AG04450 (cell line): Measurements from ENCODE around the gene TMEM9. TPM values are rescaled to one million over a fixed set of nuclear protein-coding genes. Genes with fewer than 3 reads are reported as not detected.

ENCODE experiments used
- CTCF ChIA-PET: fragments of 300-600, 350-600 bp; formaldehyde crosslinking; extraction: SDS; loops from one replicate; lab custom pipeline; 2022; ENCODE audit warnings: antibody characterized with exemption, inconsistent platforms; lab: Charles Lee
- POLR2A ChIA-PET: fragments of 350-600 bp; formaldehyde crosslinking; extraction: SDS; loops from one replicate; lab custom pipeline; 2021; ENCODE audit warnings: antibody characterized with exemption, inconsistent platforms; lab: Yijun Ruan, JAX
- DNase-seq: peaks from one replicate; pipeline ENCODE4 v3.0.0-alpha.2; 2011; ENCODE audit warnings: low read depth, low spot score
- H3K27ac ChIP-seq: one replicate; pipeline ENCODE4 v1.5.1; 2012; ENCODE audit warnings: low read depth, low read length, control low read depth
- H3K27me3 ChIP-seq: one replicate; pipeline ENCODE4 v1.6.0; 2012; ENCODE audit warnings: low read length; ENCODE audit not compliant: control insufficient read depth, insufficient read depth
- H3K4me3 ChIP-seq: 2 replicates; pipeline ENCODE4 v1.5.1; 2011; ENCODE audit warnings: mild to moderate bottlenecking, low read depth, low read length, control low read depth
- H3K9me3 ChIP-seq: 2 replicates; pipeline ENCODE4 v1.5.1; 2012; ENCODE audit warnings: low read length; ENCODE audit not compliant: control insufficient read depth, insufficient read depth
- polyA plus RNA-seq: library from polyadenylated mRNA; depleted of rRNA; stranded (reverse); fragments of >200 nt; gene quantifications from 2 replicates; pipeline ENCODE4 v1.2.3, GENCODE V29; 2011
- TF ChIP-seq, protein P1 (sequence below): IDR thresholded peaks from 2 replicates; pipeline ENCODE4 v1.5.1; 2011; ENCODE audit warnings: low read depth, low read length, control low read depth, inconsistent platforms

The TMEM9 gene
- polyA plus RNA-seq, 1 experiment = 81.7 TPM

DNA sequence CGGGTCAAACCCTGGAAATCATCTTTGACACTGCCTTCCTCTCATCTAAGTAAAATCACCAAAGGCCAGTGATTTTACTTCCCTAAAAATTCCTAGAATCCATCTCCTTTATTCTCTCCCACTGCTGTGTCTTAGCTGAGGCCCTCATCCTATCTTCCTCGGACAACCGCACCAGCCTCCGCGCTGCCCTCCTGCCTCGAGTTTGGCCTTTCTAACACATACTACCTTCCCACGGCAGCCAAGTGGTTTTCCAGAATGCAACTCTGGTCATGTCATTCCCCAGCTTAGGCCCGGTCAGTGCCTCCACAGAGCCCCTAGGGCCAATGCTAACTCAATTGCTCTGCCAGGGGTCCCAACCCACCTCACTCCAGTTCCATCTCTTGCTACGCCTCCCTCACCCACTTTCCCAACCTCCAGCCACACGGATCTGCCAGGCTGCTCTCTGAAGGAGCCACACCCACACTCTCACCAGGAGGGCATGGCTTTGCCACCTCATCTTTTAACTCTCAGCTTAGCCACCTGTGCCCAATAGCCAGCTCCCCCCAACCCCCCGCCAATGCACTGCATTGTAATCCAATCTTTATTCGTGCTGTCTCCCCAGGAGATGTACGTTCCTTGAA is 6.8 kb downstream of the TMEM9 start:
- CTCF ChIA-PET = interaction anchor here (0.8 to 1.1 kb wide), 2 partner anchors 10 to 28 kb away, joined by 3 read pairs; no protein-coding TSS in a partner anchor
- no peak for DNase-seq
- TF ChIP-seq, protein P1, sequence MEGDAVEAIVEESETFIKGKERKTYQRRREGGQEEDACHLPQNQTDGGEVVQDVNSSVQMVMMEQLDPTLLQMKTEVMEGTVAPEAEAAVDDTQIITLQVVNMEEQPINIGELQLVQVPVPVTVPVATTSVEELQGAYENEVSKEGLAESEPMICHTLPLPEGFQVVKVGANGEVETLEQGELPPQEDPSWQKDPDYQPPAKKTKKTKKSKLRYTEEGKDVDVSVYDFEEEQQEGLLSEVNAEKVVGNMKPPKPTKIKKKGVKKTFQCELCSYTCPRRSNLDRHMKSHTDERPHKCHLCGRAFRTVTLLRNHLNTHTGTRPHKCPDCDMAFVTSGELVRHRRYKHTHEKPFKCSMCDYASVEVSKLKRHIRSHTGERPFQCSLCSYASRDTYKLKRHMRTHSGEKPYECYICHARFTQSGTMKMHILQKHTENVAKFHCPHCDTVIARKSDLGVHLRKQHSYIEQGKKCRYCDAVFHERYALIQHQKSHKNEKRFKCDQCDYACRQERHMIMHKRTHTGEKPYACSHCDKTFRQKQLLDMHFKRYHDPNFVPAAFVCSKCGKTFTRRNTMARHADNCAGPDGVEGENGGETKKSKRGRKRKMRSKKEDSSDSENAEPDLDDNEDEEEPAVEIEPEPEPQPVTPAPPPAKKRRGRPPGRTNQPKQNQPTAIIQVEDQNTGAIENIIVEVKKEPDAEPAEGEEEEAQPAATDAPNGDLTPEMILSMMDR = no peak
- Histone ChIP-seq H3K4me3 (no peak overlapping the region), H3K27me3 (no peaks in the 10 kb centered on the region), H3K27ac (no peak overlapping the region), H3K9me3 (no peaks in the 10 kb centered on the region)
- POLR2A ChIA-PET = no interaction called here

DNA sequence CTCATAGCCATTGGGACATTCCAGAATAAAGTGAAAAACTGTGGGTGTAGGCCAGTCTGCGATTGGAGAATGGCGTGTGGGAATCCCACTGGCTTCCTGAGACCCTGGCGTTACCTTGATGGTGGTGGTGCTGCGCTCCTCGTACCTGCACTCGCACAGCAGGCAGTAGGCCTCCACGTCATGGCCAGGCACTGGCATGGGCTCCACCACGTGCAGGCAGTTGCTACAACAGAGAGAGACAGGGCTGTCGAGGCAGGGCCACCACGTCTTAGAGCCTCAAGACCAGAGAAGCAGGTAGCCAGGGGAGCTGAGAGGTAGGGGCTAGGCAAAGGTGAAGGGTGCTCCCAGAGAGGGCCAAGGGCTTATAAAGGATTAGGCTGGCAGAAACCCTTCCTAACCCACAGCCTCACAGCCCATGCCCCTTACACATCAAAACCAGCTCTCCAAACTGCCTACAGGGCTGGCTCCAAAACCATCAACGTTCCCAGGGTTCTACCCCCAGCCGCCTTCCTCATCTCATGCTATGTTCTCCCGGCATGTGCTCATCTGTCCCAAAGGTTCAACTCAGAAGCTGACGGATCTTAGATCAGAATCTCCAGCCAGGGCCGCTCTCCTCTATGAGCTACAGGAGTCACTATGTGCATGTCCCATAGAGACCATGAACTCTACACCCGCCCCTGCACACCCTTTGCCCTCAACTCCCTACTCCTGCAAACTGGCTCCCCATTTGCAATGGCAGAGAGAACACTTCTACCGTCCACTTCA is 7.5 kb downstream of the TMEM9 start:
- ChIA-PET CTCF (interaction anchor here (0.8 to 1.1 kb wide), 2 partner anchors 11 to 28 kb away, joined by 3 read pairs; no protein-coding TSS in a partner anchor), POLR2A (no interaction called here)
- no peaks in the 10 kb centered on the region for H3K27me3 ChIP-seq
- H3K9me3 ChIP-seq = no peaks in the 10 kb centered on the region
- no peak overlapping the region for H3K27ac ChIP-seq
- H3K4me3 ChIP-seq = no peak overlapping the region
- TF ChIP-seq, protein P1 = no peak
- no peak for DNase-seq

DNA sequence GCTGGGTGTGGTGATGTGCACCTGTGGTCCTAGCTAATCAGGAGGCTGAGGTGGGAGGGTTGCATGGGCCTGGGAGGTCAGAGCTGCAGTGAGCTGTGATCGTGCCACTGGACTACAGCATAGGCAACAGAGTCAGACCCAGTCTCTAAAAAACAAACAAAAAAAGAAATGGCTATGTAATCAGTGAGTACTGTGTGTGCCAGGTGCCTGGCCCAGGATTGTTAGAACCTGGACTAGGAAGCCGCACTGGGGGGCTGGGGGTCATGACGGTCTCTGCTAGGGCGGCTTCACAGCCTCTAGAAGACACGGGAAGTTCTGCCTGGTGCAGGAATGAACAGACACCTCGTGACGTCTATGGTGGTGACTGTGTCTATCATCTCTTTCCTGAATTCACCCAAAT is 8.5 kb downstream of the TMEM9 start:
- Histone ChIP-seq H3K27me3 (no peaks in the 10 kb centered on the region), H3K27ac (no peak overlapping the region), H3K9me3 (no peaks in the 10 kb centered on the region), H3K4me3 (no peak overlapping the region)
- TF ChIP-seq, protein P1 = no peak
- ChIA-PET CTCF (no interaction called here), POLR2A (no interaction called here)
- no peak for DNase-seq

DNA sequence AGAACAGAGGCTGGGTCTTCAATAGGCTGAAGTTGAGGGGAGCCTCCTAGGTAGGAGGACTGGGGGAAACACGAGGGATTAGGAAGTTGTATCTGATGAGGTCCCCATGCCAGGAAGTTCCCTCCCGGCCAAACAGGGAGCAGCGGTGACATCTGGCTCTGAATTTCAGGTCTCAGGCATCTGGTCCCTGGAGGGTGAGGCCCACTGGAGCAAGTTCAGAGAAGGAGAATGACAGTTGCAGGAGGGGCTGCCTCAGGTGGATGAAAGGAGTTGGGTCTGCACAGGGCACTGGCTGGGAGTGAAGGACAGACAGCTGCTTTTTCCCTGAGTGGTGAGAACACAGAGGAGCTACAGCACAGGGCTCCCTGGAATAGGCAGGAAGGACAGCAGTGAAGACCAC is 9.1 kb downstream of the TMEM9 start:
- Histone ChIP-seq H3K9me3 (no peaks in the 10 kb centered on the region), H3K27ac (no peak overlapping the region), H3K4me3 (no peak overlapping the region), H3K27me3 (no peaks in the 10 kb centered on the region)
- DNase-seq = no peak
- ChIA-PET POLR2A (no interaction called here), CTCF (no interaction called here)
- TF ChIP-seq, protein P1 = no peak

DNA sequence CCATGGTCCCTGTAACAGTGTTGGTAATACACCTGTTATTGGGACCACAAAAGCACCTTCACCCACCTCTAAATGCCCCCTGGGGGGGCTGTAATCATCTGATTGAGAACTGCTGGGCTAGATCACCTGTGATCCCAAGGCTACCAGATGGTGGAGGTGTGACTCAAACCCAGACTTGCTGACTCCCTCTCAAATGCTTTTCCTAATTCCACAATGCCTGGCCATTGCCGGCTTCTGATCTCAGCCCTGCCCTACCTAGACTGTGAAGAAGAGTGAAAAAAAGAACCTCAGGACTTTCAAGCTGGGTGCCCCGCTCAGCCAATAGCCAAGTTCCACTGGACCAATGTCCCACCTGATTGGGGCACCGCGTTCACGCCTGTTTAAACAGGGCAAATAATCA is 9.6 kb downstream of the TMEM9 start:
- no peaks in the 10 kb centered on the region for H3K9me3 ChIP-seq
- no peak for DNase-seq
- ChIA-PET CTCF (no interaction called here), POLR2A (no interaction called here)
- H3K4me3 ChIP-seq = no peak overlapping the region
- TF ChIP-seq, protein P1 = no peak
- no peaks in the 10 kb centered on the region for H3K27me3 ChIP-seq
- H3K27ac ChIP-seq = no peak overlapping the region
